Cardiac muscle cell (in vitro differentiated cells and primary cell): ENCODE measurements around the gene CNTNAP2. TPM values are rescaled to one million over a fixed set of nuclear protein-coding genes. Genes with fewer than 3 reads are reported as not detected.

Experiments
- DNase-seq, 2 donors: peaks; one replicate each; pipeline versions ENCODE4 v3.0.0 to v3.0.0-alpha.2; 2010 to 2017; ENCODE audit warnings: low read depth in 1 of 2, low spot score in 1 of 2
- H3K27ac ChIP-seq: fragments of 200-600 bp; sonication (generic); 2 replicates; pipeline ENCODE4 v1.5.1; 2016
- H3K27me3 ChIP-seq: fragments of 200-600 bp; sonication (generic); 2 replicates; pipeline ENCODE4 v1.6.0; 2016; ENCODE audit warnings: control low read depth
- H3K36me3 ChIP-seq: fragments of 200-600 bp; sonication (generic); 2 replicates; pipeline ENCODE4 v1.5.1; 2016; ENCODE audit warnings: control low read depth
- H3K4me1 ChIP-seq: fragments of 200-600 bp; sonication (generic); 2 replicates; pipeline ENCODE4 v1.8.1; 2017; ENCODE audit warnings: low read depth, mild to moderate bottlenecking, mixed run types
- H3K4me3 ChIP-seq: fragments of 200-600 bp; sonication (generic); 2 replicates; pipeline ENCODE4 v1.5.1; 2016; ENCODE audit warnings: mild to moderate bottlenecking
- H3K9me3 ChIP-seq: fragments of 200-600 bp; sonication (generic); 2 replicates; pipeline ENCODE4 v1.5.1; 2017; ENCODE audit warnings: low read depth, mild to moderate bottlenecking, control low read depth
- polyA plus RNA-seq: library from polyadenylated mRNA; unstranded; fragments of >200 nt; fragmentation: Nextera tagmentation; extraction: Ambion mirVana; gene quantifications from 2 replicates; pipeline ENCODE4 v1.2.1, GENCODE V29; 2016
- total RNA-seq: library from RNA; depleted of rRNA; stranded (reverse); fragments of >200 nt; gene quantifications from 2 replicates; pipeline ENCODE4 v1.2.3, GENCODE V29; 2016
- TF ChIP-seq, protein P1 (sequence below): IDR thresholded peaks from 2 replicates; pipeline ENCODE4 v1.5.1; 2012; ENCODE audit warnings: low read depth, mild to moderate bottlenecking, low read length

The CNTNAP2 gene
- total and polyA plus RNA-seq, 2 experiments from 2014 or later, result 4.8 to 5.1 TPM

DNA sequence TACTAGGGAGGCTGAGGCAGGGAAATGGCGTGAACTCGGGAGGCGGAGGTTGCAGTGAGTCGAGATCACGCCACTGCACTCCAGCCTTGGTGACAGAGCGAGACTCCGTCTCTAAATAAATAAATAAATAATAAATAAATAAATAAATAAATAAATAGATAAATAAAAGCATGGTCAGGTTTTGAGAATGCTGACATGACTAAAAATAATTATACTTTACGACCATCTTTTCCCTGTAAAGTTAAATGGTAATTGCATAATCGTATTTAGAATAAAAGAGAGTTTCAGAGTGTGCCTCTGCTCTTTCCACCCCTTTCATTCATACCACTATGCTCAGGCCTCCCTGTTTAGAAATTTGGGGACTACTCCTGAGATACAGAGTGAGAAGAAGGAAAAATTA, 326.5 kb downstream of the CNTNAP2 start:
- TF ChIP-seq, protein P1, sequence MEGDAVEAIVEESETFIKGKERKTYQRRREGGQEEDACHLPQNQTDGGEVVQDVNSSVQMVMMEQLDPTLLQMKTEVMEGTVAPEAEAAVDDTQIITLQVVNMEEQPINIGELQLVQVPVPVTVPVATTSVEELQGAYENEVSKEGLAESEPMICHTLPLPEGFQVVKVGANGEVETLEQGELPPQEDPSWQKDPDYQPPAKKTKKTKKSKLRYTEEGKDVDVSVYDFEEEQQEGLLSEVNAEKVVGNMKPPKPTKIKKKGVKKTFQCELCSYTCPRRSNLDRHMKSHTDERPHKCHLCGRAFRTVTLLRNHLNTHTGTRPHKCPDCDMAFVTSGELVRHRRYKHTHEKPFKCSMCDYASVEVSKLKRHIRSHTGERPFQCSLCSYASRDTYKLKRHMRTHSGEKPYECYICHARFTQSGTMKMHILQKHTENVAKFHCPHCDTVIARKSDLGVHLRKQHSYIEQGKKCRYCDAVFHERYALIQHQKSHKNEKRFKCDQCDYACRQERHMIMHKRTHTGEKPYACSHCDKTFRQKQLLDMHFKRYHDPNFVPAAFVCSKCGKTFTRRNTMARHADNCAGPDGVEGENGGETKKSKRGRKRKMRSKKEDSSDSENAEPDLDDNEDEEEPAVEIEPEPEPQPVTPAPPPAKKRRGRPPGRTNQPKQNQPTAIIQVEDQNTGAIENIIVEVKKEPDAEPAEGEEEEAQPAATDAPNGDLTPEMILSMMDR, result no peak
- Histone ChIP-seq H3K4me1 (no peaks in the 10 kb centered on the region), H3K27ac (no peak overlapping the region), H3K27me3 (no peaks in the 10 kb centered on the region), H3K4me3 (no peak overlapping the region), H3K36me3 (no peaks in the 10 kb centered on the region), H3K9me3 (no peaks in the 10 kb centered on the region)
- DNase-seq, result no peak

DNA sequence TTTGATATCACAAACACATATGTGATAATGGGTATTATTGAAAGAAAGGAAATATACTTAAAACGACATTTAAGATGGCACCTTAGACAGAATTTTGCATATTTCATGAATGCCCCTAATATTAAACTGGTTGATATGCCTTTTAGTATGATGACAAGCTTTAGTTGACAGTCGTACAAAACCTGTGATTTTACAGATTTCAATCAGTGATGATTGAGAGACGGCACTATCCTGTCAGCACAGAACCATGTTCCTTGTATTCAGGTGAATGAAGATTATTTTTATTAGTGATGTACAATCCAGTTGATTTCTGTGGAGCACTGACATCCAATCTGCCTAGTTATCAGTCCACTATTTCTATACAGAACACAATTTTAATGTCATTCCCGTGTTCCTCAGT, 333.0 kb downstream of the CNTNAP2 start:
- TF ChIP-seq, protein P1, result no peak
- DNase-seq, result no peak
- no peaks in the 10 kb centered on the region for H3K36me3 ChIP-seq
- H3K27me3 ChIP-seq, result no peaks in the 10 kb centered on the region
- no peak overlapping the region for H3K27ac ChIP-seq
- H3K9me3 ChIP-seq, result no peaks in the 10 kb centered on the region
- no peaks in the 10 kb centered on the region for H3K4me1 ChIP-seq
- no peak overlapping the region for H3K4me3 ChIP-seq

DNA sequence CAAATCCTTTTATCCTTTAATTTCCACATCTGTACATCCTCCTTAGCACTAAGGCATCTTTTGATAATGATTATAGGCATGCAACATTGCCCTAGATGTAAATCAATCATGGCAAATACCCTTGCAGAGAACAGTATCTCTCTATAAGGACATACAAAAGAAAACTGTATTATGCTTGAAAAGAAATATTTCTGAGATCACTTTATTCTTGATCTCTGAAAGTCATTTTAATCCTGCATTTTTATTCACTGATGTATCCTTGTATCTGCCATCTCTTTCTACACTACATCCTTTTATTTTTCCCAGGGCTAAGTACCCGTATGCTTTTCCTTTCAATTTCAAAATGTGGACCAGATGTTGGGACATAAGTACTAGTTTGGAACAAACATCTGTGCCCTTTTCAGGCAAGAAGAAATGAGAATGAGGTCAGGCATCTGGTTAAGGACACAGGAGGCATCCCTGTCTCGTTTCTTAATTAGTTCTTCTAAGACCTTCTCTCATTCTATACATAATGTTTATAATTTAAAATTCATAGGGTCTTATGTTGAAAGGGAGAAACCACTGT, 338.6 kb downstream of the CNTNAP2 start:
- TF ChIP-seq, protein P1, result no peak
- Histone ChIP-seq H3K4me1 (no peaks in the 10 kb centered on the region), H3K36me3 (no peaks in the 10 kb centered on the region), H3K9me3 (no peaks in the 10 kb centered on the region), H3K27ac (no peak overlapping the region), H3K27me3 (no peaks in the 10 kb centered on the region), H3K4me3 (no peak overlapping the region)
- no peak for DNase-seq

DNA sequence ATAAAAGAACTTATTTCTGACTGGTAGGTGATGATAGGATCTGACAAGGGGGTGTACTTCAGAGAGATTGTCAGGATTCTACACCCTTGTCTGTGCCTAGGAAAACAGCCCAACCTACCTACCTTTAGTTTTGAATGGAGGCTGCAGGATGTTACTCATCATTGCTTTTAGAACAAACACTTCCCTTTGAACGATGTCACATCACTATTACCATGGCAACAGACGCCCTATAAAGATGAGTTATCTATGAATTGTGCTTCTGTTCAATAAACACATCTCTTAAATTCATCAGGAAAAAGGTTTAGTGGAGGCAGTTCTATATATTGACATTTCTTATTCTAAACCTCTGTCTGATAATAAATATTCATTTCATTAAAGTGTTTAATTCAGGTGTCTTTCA, 362.4 kb downstream of the CNTNAP2 start:
- no peaks in the 10 kb centered on the region for H3K36me3 ChIP-seq
- TF ChIP-seq, protein P1, result no peak
- H3K27me3 ChIP-seq, result no peaks in the 10 kb centered on the region
- no peaks in the 10 kb centered on the region for H3K4me1 ChIP-seq
- H3K9me3 ChIP-seq, result no peaks in the 10 kb centered on the region
- no peak overlapping the region for H3K27ac ChIP-seq
- no peak for DNase-seq
- H3K4me3 ChIP-seq, result no peak overlapping the region

DNA sequence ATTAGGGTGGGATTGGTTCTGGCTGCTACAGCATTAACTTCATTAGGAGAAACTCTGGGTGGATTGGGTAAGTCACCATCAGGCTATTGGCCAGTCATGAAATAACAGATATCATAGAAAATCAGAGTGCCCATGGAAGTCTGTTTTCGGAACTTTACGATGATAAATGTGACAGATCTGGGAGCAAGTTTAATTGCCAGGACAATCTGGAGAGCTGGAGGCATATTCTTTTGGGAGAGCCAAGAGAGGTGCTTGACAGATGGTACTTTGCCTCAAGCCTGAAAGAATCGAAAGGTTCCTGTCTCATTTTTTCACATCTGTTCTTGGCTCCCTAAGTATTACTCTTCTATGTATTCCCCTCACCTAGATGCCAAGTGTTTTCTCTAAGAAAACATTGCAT, 369.9 kb downstream of the CNTNAP2 start:
- Histone ChIP-seq H3K9me3 (no peaks in the 10 kb centered on the region), H3K27ac (no peak overlapping the region), H3K4me1 (no peaks in the 10 kb centered on the region), H3K27me3 (no peaks in the 10 kb centered on the region), H3K36me3 (no peaks in the 10 kb centered on the region), H3K4me3 (no peak overlapping the region)
- no peak for DNase-seq
- TF ChIP-seq, protein P1, result no peak

DNA sequence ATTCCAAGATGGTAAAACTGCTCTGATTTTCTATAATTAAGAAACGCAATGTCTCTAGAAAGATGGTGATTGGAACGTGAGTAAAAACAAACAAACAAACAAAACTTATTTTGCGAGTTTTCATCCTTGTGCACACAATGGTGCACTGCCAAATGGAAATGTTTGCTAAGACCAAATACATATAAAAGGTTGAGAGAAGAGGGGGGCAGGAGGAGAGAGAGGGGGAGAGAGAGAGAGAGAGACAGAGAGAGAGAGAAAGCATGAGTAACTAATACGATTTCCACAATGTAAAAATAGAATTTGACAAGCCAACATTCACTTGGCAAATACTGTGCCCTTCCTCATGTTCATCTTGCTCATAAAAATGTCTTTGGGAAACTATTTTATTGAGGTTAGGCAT, 375.4 kb downstream of the CNTNAP2 start:
- H3K27ac ChIP-seq, result no peak overlapping the region
- no peaks in the 10 kb centered on the region for H3K36me3 ChIP-seq
- no peaks in the 10 kb centered on the region for H3K4me1 ChIP-seq
- DNase-seq, result no peak
- TF ChIP-seq, protein P1, result no peak
- H3K9me3 ChIP-seq, result no peaks in the 10 kb centered on the region
- no peaks in the 10 kb centered on the region for H3K27me3 ChIP-seq
- H3K4me3 ChIP-seq, result no peak overlapping the region
